C4-2B (cell line): ENCODE measurements around the gene FGF21.

Experiments used
- ZFX ChIP-seq: fragments of 450-650 bp; IDR thresholded peaks from 2 replicates; pipeline ENCODE4 v1.6.1; 2017
- TF ChIP-seq, protein P1 (sequence below): fragments of 450-650 bp; conservative IDR thresholded peaks from 2 replicates; pipeline ENCODE4 v1.5.1; 2017; ENCODE audit warnings: mild to moderate bottlenecking

DNA sequence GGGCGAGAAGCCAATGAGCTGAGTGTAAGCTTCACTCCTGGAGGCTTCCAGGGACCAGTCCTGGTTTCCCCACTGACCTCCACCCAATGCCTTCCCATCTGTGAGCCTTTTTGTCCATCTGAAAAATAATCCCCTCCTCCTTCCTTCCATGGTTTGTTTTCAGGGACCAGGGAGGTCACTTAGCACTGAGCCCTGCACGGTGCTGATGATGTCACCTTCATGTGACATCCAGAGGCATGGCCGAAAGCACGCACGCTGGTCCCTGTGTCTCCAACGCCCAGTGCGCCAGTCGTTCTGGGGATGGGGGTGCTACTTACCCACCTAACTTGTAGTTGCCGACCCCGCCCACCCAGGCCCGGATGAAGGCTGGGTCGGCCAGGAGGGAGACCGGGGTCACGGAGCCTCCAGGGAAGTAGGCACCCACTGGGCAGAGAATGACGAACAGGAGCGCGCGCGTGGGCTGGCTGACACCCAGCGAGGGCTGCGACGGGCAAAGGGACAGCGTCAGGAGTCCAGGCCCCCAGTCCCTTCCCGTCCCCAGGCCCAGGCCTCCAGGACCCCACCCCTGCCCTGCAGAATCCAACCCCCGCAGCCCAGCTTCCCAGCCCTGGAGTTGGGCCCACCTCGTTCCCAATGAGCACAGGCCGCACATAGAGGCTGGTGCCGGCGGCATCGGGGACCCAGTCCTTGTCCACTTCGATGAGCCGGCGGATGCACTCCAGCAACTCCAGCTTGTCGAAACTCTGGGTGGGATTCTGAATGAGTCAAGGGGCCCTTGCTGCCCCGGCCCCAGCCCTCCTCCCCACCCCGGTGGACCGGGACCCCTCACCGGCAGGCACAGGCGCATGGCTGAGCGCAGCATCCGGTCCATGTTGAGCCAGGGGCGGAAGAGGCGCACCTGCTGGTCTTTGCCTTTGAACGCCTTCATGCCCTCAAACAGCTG lies 44.3 kb downstream of the FGF21 start:
- TF ChIP-seq, protein P1, sequence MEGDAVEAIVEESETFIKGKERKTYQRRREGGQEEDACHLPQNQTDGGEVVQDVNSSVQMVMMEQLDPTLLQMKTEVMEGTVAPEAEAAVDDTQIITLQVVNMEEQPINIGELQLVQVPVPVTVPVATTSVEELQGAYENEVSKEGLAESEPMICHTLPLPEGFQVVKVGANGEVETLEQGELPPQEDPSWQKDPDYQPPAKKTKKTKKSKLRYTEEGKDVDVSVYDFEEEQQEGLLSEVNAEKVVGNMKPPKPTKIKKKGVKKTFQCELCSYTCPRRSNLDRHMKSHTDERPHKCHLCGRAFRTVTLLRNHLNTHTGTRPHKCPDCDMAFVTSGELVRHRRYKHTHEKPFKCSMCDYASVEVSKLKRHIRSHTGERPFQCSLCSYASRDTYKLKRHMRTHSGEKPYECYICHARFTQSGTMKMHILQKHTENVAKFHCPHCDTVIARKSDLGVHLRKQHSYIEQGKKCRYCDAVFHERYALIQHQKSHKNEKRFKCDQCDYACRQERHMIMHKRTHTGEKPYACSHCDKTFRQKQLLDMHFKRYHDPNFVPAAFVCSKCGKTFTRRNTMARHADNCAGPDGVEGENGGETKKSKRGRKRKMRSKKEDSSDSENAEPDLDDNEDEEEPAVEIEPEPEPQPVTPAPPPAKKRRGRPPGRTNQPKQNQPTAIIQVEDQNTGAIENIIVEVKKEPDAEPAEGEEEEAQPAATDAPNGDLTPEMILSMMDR = no peak
- TF ChIP-seq ZFX = no peak
